Activated CD4-positive, alpha-beta T cell treated with anti-CD3 and anti-CD28 coated beads, Interleukin-2, amount 50 U/mL, for 48 hours (primary cell): ENCODE results near the gene IL18R1.

Experiments
- DNase-seq, 2 experiments: peaks; one replicate each; pipeline ENCODE4 v3.0.0-alpha.2; 2020

Gene IL18R1

GRCh38 chr2:102436323-102436722, 80.7 kb downstream of the IL18R1 start:
- peak; percentile 42 to 63 for DNase-seq

GRCh38 chr2:102437122-102437521, 81.5 kb downstream of the IL18R1 start:
- no peak for DNase-seq

- DNase-seq: no peak
These were observed 82.5 kb downstream of the IL18R1 start for GRCh38 chr2:102438111-102438510.

GRCh38 chr2:102438578-102438977, 83.0 kb downstream of the IL18R1 start:
- DNase-seq: no peak

- DNase-seq: no peak
These were observed 83.6 kb downstream of the IL18R1 start for GRCh38 chr2:102439065-102439695.

GRCh38 chr2:102442967-102443828, 87.6 kb downstream of the IL18R1 start:
- peak; percentile 42 to 57 for DNase-seq

GRCh38 chr2:102444233-102444632, 88.6 kb downstream of the IL18R1 start:
- no peak for DNase-seq

- DNase-seq: no peak
These were observed 91.3 kb downstream of the IL18R1 start for GRCh38 chr2:102446936-102447335.
